ENCODE measurements around the gene SLCO4A1. TPM values are rescaled to one million over a fixed set of nuclear protein-coding genes. Genes with fewer than 3 reads are reported as not detected.

SLCO4A1 gene
- total and polyA plus RNA-seq, 12 donors = 0.39 to 27.0 (median 4.9) TPM

- H3K4me1 ChIP-seq (replicated peaks in 1 of 2) = peaks cover 15 to 42% of the 10 kb centered on the region in 2 donors
- H3K4me3 ChIP-seq = no peak overlapping the region
- no peak for TF ChIP-seq CTCF (IDR thresholded peaks at IDR 0.05)
- no peak for TF ChIP-seq POLR2A (IDR thresholded peaks at IDR 0.05)
- no peaks in the 10 kb centered on the region for H3K9me3 ChIP-seq (replicated peaks in 1 of 3)
- peaks cover 3% of the 10 kb centered on the region for H3K27me3 ChIP-seq
- H3K27ac ChIP-seq = peak overlapping the region in 3 of 5 donors; percentile 14 to 91 (median 73)
- WGBS, 4 donors = 45 to 64% (median 50%) methylated on average over 12 to 25 of the region's 25 CpGs
- DNase-seq = peak in 6 of 7 donors; percentile 63 to 70 (median 64)
- H3K36me3 ChIP-seq (replicated peaks in 1 of 2) = no peaks in the 10 kb centered on the region
- intact Hi-C loops (cut with DNase I) = no loop called here
These were observed 5.4 kb downstream of the SLCO4A1 start for GRCh38 chr20:62647521-62648317.

- H3K9me3 ChIP-seq (replicated peaks in 1 of 3) = no peaks in the 10 kb centered on the region
- intact Hi-C loops (cut with DNase I) = no loop called here
- no peaks in the 10 kb centered on the region for H3K36me3 ChIP-seq (replicated peaks in 1 of 2)
- H3K4me3 ChIP-seq = no peak overlapping the region
- no peak for DNase-seq
- TF ChIP-seq CTCF (IDR thresholded peaks at IDR 0.05) (no peak), POLR2A (IDR thresholded peaks at IDR 0.05) (no peak)
- H3K27me3 ChIP-seq = no peaks in the 10 kb centered on the region
- 79 to 95% (median 88%) methylated on average over 10 to 21 of the region's 21 CpGs for WGBS, 4 donors
- peaks cover 22 to 42% of the 10 kb centered on the region in 2 donors for H3K4me1 ChIP-seq (replicated peaks in 1 of 2)
- H3K27ac ChIP-seq = peak overlapping the region in 3 of 5 donors; percentile 14 to 91 (median 73)
These were observed 6.2 kb downstream of the SLCO4A1 start for GRCh38 chr20:62648318-62648995.

GRCh38 chr20:62649140-62649539 lies 6.8 kb downstream of the SLCO4A1 start:
- Histone ChIP-seq H3K27me3 (no peaks in the 10 kb centered on the region), H3K36me3 (replicated peaks in 1 of 2) (no peaks in the 10 kb centered on the region), H3K9me3 (replicated peaks in 1 of 3) (no peaks in the 10 kb centered on the region), H3K4me3 (no peak overlapping the region), H3K27ac (peak overlapping the region in 1 of 5 donors; percentile 91), H3K4me1 (replicated peaks in 1 of 2) (peaks cover 22 to 40% of the 10 kb centered on the region in 2 donors)
- DNase-seq = no peak
- intact Hi-C loops (cut with DNase I) = no loop called here
- TF ChIP-seq CTCF (IDR thresholded peaks at IDR 0.05) (no peak), POLR2A (IDR thresholded peaks at IDR 0.05) (no peak)
- 73 to 92% (median 86%) methylated on average over 2 to 6 of the region's 6 CpGs for WGBS, 4 donors

GRCh38 chr20:62650551-62651284 lies 8.4 kb downstream of the SLCO4A1 start:
- no peak overlapping the region for H3K4me3 ChIP-seq
- H3K4me1 ChIP-seq (replicated peaks in 1 of 2) = peaks cover 22 to 40% of the 10 kb centered on the region in 2 donors
- no peaks in the 10 kb centered on the region for H3K27me3 ChIP-seq
- intact Hi-C loops (cut with DNase I) = no loop called here
- WGBS, 4 donors = 89 to 94% (median 90%) methylated on average over 20 to 24 of the region's 24 CpGs
- TF ChIP-seq CTCF (IDR thresholded peaks at IDR 0.05) (no peak), POLR2A (IDR thresholded peaks at IDR 0.05) (no peak)
- peak overlapping the region in 4 of 5 donors; percentile 94 to 99 (median 96) for H3K27ac ChIP-seq
- H3K36me3 ChIP-seq (replicated peaks in 1 of 2) = no peaks in the 10 kb centered on the region
- no peak for DNase-seq
- no peaks in the 10 kb centered on the region for H3K9me3 ChIP-seq (replicated peaks in 1 of 3)

Data from adrenal gland (tissue), 12 donors.